Activated T-cell treated with anti-CD3 and anti-CD28 coated beads, Interleukin-2, amount 50 U/mL, for 4 hours (primary cell): Measurements from ENCODE around the gene HTR4. TPM values are rescaled to one million over a fixed set of nuclear protein-coding genes. Genes with fewer than 3 reads are reported as not detected.
A peak's percentile ranks its signal among the peaks of the same experiment; 100 is the strongest.

Source experiments
- ATAC-seq, 2 donors: fragments of 200-7000 bp; cut with Tn5 transposase; one replicate each; pipeline ENCODE4 v1.10.0; 2021
- DNase-seq: peaks from one replicate; pipeline ENCODE4 v3.0.0-alpha.2; 2020
- H3K27me3 Mint-ChIP-seq: one replicate; pipeline ENCODE4 v1.8.0; 2021; ENCODE audit warnings: low read depth, mixed read lengths
- H3K36me3 Mint-ChIP-seq: one replicate; pipeline ENCODE4 v1.8.0; 2022; ENCODE audit warnings: mixed read lengths; ENCODE audit not compliant: insufficient read depth
- H3K4me1 Mint-ChIP-seq: one replicate; pipeline ENCODE4 v1.8.0; 2021; ENCODE audit warnings: low read depth, mixed read lengths
- H3K4me3 Mint-ChIP-seq: one replicate; pipeline ENCODE4 v1.8.0; 2021; ENCODE audit warnings: mild to moderate bottlenecking, moderate library complexity, mixed read lengths
- H3K9me3 Mint-ChIP-seq: one replicate; pipeline ENCODE4 v1.8.0; 2021; ENCODE audit warnings: mixed read lengths
- total RNA-seq, 3 donors: library from RNA; stranded (reverse); gene quantifications; one replicate each; pipeline ENCODE4 v1.2.1, GENCODE V29; 2021

The HTR4 gene
- total RNA-seq, 3 donors from 2014 or later, result not detected

DNA sequence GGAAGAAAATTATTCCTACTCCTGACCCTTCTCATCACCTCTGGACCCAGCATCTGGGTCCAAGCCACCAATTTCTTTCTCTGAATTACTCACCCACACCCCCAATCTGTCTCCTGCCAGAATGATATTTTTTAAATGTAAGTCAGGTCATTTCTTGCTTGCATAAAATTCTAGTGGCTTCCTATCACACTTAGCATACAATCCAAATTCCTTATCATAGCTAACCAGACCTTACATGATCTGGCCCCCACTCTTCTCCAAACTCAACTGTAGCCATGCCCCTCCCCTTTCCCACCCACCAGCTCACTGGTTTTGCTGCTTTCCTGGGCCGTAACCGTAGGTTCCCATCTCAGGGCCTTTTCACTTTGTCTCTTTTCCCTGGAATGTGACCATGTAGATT lies 15.2 kb downstream of the HTR4 start:
- H3K27me3 Mint-ChIP-seq, result peaks cover 13% of the 10 kb centered on the region

DNA sequence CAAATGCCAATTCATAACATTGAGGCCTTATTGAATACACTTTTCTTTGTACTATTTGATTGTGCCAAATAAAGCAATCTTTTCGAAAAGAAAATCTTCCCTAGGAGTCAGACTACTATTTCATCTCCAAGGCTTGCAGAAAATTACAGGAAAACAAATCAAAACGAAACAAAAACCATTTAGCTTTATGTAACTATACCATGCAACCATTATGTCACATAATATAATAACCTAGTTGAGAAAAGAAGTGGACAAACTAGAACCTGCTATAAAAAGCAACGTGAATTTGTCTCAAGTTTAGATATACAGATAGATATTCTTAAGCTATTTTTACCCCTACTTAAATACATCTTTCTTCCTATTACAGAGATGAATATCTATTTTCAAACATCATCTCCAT lies 18.0 kb downstream of the HTR4 start:
- Mint-ChIP-seq H3K4me3 (no peak overlapping the region), H3K27me3 (peaks cover 14% of the 10 kb centered on the region), H3K4me1 (peaks cover 2% of the 10 kb centered on the region), H3K9me3 (no peaks in the 10 kb centered on the region), H3K36me3 (no peaks in the 10 kb centered on the region)
- ATAC-seq (no peak), DNase-seq (no peak)

More for the DNA sequence above, 15.2 kb downstream of the HTR4 start:
- DNase-seq (no peak), ATAC-seq (no peak)
- Mint-ChIP-seq H3K4me1 (no peaks in the 10 kb centered on the region), H3K9me3 (no peaks in the 10 kb centered on the region), H3K4me3 (no peak overlapping the region), H3K36me3 (no peaks in the 10 kb centered on the region)

DNA sequence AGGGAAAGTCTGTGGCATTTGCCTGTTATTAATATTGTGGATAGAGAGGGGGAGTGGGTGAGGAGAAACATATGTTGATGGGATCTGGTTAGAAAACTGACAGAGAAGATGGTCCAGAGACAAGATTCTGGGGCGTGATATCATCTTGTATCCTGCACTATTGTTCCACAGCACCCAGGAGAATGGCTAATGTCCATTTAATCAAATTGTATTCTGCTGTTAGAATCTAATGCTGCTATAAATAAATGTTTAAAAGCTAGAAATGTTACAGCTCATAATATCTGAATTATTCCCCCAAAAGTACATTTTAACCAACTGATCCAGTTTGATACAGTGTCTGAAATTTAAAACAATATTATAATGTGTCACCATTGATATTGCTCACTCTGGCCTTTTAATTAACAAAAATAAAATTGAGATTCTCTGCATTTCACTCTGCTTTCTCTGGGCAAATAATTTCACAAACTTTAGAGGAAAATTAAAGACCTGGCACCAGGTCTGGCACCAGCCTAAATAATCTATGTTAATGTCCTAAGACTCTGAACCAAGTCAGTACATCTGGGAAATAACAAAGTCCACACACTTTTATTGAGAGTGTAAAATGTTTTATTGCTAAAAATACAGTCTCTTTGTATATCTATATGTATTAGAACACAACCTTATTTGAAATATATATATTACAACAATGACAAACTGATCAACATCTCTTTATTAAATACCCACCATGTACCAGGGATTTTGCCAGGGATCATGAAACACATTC lies 18.8 kb downstream of the HTR4 start:
- DNase-seq (no peak), ATAC-seq (no peak)
- no peaks in the 10 kb centered on the region for H3K9me3 Mint-ChIP-seq
- no peaks in the 10 kb centered on the region for H3K36me3 Mint-ChIP-seq
- H3K4me1 Mint-ChIP-seq, result peaks cover 2% of the 10 kb centered on the region
- H3K27me3 Mint-ChIP-seq, result peaks cover 14% of the 10 kb centered on the region
- H3K4me3 Mint-ChIP-seq, result no peak overlapping the region

DNA sequence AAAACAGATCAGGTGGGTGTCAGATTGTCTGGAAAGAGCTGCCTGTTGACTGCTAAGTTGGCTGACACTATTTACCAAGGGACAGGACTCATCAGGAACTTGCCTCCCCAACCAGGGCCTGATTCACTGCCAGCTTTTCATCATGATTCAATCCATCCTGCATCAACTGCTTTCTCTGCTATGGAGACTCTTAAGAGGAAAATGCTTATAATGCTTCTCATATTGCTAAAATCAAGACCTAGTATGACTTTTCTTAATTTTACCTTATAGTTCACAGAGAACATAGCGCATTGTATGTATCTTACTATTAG lies 21.3 kb downstream of the HTR4 start:
- Mint-ChIP-seq H3K36me3 (no peaks in the 10 kb centered on the region), H3K4me3 (no peak overlapping the region), H3K9me3 (no peaks in the 10 kb centered on the region), H3K27me3 (peaks cover 10% of the 10 kb centered on the region), H3K4me1 (peaks cover 2% of the 10 kb centered on the region)
- no peak for DNase-seq
- peak in 1 of 2 donors; percentile 23 for ATAC-seq

DNA sequence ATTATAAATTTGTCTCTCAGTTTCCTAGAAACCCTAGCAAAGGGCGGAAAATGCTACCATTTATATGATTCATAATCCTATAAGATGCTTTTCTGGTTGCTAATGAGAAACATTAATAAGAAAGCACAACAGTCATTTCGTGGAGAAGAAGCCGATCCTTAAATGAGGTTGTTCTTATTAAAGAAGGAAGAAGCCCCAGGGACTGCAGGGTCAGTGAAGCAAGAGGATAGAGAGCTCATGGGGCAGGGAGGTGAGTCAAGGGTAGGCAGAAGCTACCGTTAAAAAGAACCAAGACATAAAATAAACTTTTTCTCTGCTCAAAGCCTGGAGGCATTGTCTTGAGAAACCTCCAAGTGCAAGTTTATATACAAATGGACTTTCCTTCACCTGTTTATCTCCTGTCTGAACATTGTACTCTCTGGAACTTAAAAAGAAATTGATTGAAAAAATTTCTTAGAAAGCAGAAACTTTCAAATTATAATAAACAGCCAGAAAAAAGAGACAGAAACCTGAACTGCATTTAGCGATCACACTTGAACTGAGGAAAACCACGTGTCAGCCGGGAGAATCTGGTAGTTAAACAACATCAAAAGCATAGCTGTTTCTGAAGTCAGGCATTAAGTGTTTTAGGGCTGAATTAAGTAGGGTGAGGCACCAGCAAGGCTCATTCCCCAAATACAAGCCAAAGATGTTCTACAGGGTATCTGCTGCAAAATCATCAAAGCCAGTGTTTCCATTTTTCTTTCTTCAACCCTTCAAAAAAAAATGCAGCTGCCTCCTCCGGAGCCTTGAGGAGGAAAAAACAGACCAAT lies 21.9 kb downstream of the HTR4 start:
- ATAC-seq, result no peak
- no peaks in the 10 kb centered on the region for H3K36me3 Mint-ChIP-seq
- no peaks in the 10 kb centered on the region for H3K9me3 Mint-ChIP-seq
- H3K27me3 Mint-ChIP-seq, result peaks cover 10% of the 10 kb centered on the region
- no peak for DNase-seq
- peaks cover 2% of the 10 kb centered on the region for H3K4me1 Mint-ChIP-seq
- H3K4me3 Mint-ChIP-seq, result no peak overlapping the region

DNA sequence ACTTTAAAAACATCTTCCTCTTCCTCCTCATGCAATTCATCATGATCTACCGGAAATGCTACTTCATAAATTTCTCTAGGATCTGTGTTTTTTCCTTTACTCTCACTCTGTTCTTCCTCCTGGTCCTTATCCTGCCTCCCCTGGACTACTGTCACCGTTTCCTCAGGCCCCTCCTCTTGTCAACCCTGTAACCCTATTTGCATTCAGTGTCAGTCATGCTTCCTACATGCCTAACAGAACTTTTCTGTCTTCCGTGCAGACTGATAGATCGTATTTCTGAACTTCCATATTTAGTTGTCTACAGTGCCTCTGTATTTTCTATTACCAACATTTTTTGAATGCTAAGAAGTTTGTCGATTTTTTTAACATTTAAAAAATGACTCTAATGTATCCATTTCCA lies 27.3 kb downstream of the HTR4 start:
- DNase-seq, result no peak
- no peak for ATAC-seq
- Mint-ChIP-seq H3K27me3 (peaks cover 9% of the 10 kb centered on the region), H3K4me1 (peaks cover 3% of the 10 kb centered on the region), H3K36me3 (no peaks in the 10 kb centered on the region), H3K4me3 (no peak overlapping the region), H3K9me3 (no peaks in the 10 kb centered on the region)

DNA sequence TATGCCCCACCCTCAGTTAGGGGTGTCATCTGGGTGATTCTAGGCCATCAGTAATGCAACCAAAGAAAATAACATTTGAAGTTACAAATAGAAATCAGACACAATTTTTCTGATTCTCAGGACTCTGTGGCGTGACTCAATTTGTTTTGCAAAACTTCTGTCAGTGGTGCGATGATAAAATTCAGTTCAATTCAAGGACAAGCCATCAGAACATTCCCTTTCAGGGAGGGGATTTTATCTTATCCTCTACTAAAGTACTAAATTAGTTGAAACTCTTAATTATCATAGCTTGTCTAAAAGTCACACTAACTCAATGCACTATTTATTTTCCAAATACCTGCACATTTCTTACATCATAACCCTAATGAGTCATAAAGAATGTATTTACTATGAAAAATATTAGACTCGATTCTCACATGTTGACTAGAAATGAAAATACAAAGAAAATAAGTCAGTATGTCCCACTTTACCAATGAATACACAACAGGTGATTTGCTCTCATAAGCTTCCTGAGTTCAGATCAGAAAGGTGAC lies 28.2 kb downstream of the HTR4 start:
- H3K9me3 Mint-ChIP-seq, result no peaks in the 10 kb centered on the region
- no peak for DNase-seq
- no peak overlapping the region for H3K4me3 Mint-ChIP-seq
- H3K4me1 Mint-ChIP-seq, result peaks cover 8% of the 10 kb centered on the region
- H3K36me3 Mint-ChIP-seq, result no peaks in the 10 kb centered on the region
- peaks cover 11% of the 10 kb centered on the region for H3K27me3 Mint-ChIP-seq
- ATAC-seq, result no peak

DNA sequence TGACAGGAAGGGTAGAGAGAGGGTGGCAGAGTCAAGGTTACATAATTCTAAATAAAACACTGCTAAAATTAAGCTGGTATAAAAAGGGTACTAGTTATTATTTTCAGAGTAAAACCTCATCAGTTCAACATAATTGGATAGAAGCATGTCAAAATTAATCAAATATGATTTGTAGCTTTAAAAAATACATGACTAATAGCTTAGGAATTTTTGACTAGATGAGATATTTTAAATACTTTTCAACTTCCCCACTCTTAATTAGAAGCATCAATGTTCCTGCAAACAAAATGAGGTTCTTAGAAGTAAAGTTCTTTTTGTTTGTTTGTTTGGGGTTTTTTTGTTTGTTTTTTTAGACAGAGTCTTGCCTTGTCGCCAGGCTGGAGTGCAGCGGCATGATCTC lies 29.1 kb downstream of the HTR4 start:
- DNase-seq (no peak), ATAC-seq (no peak)
- peaks cover 11% of the 10 kb centered on the region for H3K27me3 Mint-ChIP-seq
- no peaks in the 10 kb centered on the region for H3K9me3 Mint-ChIP-seq
- peaks cover 15% of the 10 kb centered on the region for H3K4me1 Mint-ChIP-seq
- H3K36me3 Mint-ChIP-seq, result no peaks in the 10 kb centered on the region
- H3K4me3 Mint-ChIP-seq, result no peak overlapping the region

DNA sequence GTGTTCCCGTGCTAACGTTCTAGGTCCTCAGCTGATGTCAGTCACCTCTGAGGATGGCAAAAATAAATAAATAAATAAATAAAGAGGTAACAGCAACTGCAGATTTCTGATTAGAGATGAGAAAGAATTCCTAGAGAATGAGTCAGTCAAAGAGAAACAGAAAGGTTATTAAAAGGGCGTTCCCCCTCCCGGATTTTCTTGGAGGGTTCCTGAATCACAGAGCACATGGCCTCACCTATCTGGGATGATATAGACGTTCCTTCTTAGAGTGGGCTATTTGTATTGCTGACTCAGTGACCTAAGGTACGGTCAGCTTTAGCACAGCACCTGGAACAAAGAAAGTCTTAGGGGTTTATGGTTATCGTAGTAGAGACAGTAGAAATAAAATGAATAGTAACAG lies 30.6 kb downstream of the HTR4 start:
- DNase-seq (no peak), ATAC-seq (no peak)
- Mint-ChIP-seq H3K4me3 (no peak overlapping the region), H3K36me3 (no peaks in the 10 kb centered on the region), H3K27me3 (peaks cover 12% of the 10 kb centered on the region), H3K4me1 (peaks cover 26% of the 10 kb centered on the region), H3K9me3 (no peaks in the 10 kb centered on the region)

DNA sequence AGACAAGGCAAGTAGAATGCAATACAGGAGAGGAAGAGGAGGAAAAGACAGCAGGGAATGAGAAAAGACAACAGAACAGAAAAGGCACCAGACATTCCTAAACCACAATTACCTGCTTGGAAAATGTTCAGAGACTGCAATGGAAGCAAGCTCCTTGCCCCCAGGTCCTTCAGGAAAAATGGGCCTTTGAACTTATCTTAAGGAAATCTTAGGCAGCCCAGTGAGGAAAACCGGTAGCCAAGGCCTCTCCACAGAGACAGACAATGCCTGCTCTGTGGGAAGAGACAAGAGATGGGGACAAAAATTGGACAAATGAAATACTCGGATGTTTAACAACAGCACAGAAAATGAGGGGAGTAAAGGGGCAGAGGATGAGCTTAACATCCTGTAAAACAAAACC lies 31.2 kb downstream of the HTR4 start:
- peaks cover 28% of the 10 kb centered on the region for H3K4me1 Mint-ChIP-seq
- ATAC-seq (no peak), DNase-seq (no peak)
- no peaks in the 10 kb centered on the region for H3K9me3 Mint-ChIP-seq
- H3K36me3 Mint-ChIP-seq, result no peaks in the 10 kb centered on the region
- H3K4me3 Mint-ChIP-seq, result no peak overlapping the region
- H3K27me3 Mint-ChIP-seq, result peaks cover 12% of the 10 kb centered on the region

DNA sequence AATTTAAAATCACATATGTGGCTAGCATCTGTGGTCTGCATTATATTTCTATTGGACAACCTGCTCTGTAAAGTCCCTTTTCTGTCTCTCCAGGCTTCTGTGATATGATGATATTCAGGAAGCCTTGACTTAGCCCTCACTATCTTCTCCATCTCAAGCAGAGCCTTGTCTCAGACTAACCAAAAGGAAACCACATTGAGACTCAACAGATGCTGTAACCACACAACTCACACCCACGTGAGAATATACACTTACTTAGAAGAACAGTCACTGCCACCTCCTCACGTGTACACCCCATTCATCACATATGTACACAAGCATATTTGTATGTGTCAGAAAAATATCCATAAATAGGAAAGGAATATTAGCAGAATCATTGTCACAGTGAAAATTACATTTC lies 33.6 kb downstream of the HTR4 start:
- ATAC-seq (peak; percentile 93 to 96), DNase-seq (no peak)
- H3K36me3 Mint-ChIP-seq, result no peaks in the 10 kb centered on the region
- H3K9me3 Mint-ChIP-seq, result no peaks in the 10 kb centered on the region
- H3K4me1 Mint-ChIP-seq, result peaks cover 28% of the 10 kb centered on the region
- H3K4me3 Mint-ChIP-seq, result no peak overlapping the region
- peaks cover 12% of the 10 kb centered on the region for H3K27me3 Mint-ChIP-seq

DNA sequence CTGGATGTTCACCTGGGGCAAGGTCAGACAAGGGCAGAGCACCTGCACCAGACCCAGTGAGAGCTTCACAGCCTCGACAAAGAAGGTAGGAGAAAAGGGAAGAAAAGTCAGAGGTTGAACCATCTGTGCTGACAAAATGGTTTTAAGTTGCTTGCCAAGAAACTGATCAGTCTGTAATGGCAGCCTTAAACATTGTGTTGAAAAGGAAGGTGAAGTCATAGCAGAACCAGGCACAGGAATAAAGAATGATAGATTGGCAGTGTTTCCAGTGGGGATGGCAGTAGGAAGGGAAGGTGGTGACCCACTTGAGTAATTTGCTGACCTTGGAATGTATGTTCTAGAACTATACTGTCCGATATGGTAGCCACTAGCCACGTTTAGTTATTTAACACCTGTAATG lies 34.2 kb downstream of the HTR4 start:
- Mint-ChIP-seq H3K9me3 (no peaks in the 10 kb centered on the region), H3K36me3 (no peaks in the 10 kb centered on the region), H3K27me3 (peaks cover 12% of the 10 kb centered on the region), H3K4me3 (no peak overlapping the region), H3K4me1 (peaks cover 28% of the 10 kb centered on the region)
- ATAC-seq (no peak), DNase-seq (no peak)

DNA sequence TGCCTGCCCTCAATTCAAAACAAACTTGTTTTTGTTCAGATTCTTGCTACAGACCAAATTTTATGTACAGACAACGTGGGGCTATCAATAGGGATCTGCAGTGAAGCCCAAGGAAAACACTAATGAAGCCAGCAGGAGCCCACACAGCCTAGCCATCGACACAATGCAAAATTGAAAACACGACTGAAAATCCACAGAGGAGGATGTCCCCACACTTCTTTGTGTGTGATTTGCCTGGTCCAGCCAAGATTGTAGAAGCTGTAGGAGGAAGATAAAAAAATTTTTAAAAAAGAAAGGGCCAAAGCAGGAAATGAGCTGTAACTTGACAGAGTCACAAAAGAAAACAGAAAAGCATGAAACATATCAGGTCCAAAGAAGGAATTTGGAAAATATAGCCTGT lies 34.8 kb downstream of the HTR4 start:
- ATAC-seq, result no peak
- H3K4me3 Mint-ChIP-seq, result no peak overlapping the region
- H3K27me3 Mint-ChIP-seq, result peaks cover 12% of the 10 kb centered on the region

DNA sequence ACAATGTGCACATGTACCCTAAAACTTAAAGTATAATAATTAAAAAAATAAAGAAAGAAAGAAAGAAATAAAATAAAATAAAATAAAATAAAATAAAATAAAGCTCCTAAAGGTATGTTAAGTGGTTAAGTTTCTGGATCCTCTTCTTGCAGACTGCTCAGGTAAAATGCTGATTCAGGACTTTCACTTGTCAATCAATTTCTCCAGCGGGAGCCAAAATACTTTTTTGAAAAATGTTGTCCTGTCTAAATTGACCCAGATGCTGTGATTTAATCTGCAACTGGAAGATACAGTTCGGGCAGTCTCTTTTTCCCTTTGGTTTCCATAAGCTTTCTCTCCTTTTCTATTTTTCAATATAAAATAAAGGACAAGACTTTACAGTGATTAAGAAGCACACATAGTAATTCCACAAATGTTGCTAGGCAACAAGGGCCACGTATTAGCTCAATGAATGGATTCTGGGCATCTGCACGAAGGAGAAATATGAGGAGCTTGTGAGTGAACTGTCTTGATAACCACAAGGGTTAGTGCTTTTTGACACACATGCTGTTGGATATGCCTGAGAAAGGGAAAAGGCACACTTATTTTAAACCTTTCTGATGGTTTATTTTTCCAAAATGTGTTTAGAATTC lies 38.6 kb downstream of the HTR4 start:
- ATAC-seq (no peak), DNase-seq (no peak)
- no peaks in the 10 kb centered on the region for H3K9me3 Mint-ChIP-seq
- no peaks in the 10 kb centered on the region for H3K36me3 Mint-ChIP-seq
- no peak overlapping the region for H3K4me3 Mint-ChIP-seq
- H3K27me3 Mint-ChIP-seq, result peaks cover 1% of the 10 kb centered on the region
- H3K4me1 Mint-ChIP-seq, result peaks cover 16% of the 10 kb centered on the region

More for the DNA sequence above, 34.8 kb downstream of the HTR4 start:
- Mint-ChIP-seq H3K9me3 (no peaks in the 10 kb centered on the region), H3K4me1 (peaks cover 28% of the 10 kb centered on the region), H3K36me3 (no peaks in the 10 kb centered on the region)
- no peak for DNase-seq
